Measurements from ENCODE around the gene IMMP2L.

- TF ChIP-seq TAF1 (IDR thresholded peaks at IDR 0.05; ENCODE audit: borderline replicate concordance, insufficient read depth, low read length) = no peak
- TF ChIP-seq, protein P1, sequence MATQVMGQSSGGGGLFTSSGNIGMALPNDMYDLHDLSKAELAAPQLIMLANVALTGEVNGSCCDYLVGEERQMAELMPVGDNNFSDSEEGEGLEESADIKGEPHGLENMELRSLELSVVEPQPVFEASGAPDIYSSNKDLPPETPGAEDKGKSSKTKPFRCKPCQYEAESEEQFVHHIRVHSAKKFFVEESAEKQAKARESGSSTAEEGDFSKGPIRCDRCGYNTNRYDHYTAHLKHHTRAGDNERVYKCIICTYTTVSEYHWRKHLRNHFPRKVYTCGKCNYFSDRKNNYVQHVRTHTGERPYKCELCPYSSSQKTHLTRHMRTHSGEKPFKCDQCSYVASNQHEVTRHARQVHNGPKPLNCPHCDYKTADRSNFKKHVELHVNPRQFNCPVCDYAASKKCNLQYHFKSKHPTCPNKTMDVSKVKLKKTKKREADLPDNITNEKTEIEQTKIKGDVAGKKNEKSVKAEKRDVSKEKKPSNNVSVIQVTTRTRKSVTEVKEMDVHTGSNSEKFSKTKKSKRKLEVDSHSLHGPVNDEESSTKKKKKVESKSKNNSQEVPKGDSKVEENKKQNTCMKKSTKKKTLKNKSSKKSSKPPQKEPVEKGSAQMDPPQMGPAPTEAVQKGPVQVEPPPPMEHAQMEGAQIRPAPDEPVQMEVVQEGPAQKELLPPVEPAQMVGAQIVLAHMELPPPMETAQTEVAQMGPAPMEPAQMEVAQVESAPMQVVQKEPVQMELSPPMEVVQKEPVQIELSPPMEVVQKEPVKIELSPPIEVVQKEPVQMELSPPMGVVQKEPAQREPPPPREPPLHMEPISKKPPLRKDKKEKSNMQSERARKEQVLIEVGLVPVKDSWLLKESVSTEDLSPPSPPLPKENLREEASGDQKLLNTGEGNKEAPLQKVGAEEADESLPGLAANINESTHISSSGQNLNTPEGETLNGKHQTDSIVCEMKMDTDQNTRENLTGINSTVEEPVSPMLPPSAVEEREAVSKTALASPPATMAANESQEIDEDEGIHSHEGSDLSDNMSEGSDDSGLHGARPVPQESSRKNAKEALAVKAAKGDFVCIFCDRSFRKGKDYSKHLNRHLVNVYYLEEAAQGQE (IDR thresholded peaks at IDR 0.05; ENCODE audit: insufficient read depth in 1 of 2, low read depth in 2 of 2, low read length in 2 of 2) = no peak
- TF ChIP-seq SIN3A (IDR thresholded peaks at IDR 0.05; ENCODE audit: borderline replicate concordance, insufficient read depth, low read length) = no peak
Observed at GRCh38 chr7:111600091-111600490, 37.8 kb upstream of the IMMP2L start.
